HL-60 (cell line): ENCODE data around the gene VAX1.

ENCODE experiments used
- DNase-seq, 2 experiments: peaks; one replicate each; pipeline ENCODE4 v3.0.0-alpha.2; 2010 to 2020; ENCODE audit warnings: low read depth in 1 of 2, low spot score in 1 of 2
- H3K27ac ChIP-seq: fragments of 250-450 bp; sonication (Bioruptor Pico); replicated peaks from 2 replicates; pipeline ENCODE4 v1.5.1; 2020; ENCODE audit warnings: mild to moderate bottlenecking, moderate library complexity
- H3K27me3 ChIP-seq: fragments of 250-450 bp; sonication (Bioruptor Pico); 2 replicates; pipeline ENCODE4 v1.5.1; 2021; ENCODE audit warnings: mild to moderate bottlenecking, moderate library complexity; ENCODE audit not compliant: insufficient read depth, poor library complexity, severe bottlenecking
- H3K4me3 ChIP-seq: replicated peaks from 2 replicates; pipeline ENCODE4 v1.5.1; 2011; ENCODE audit warnings: mild to moderate bottlenecking, control low read depth, low read length; ENCODE audit not compliant: insufficient read depth
- GABPA ChIP-seq: IDR thresholded peaks from 2 replicates; pipeline ENCODE4 v1.6.1; 2012; ENCODE audit warnings: low read depth
- POLR2AphosphoS5 ChIP-seq: IDR thresholded peaks from 2 replicates; pipeline ENCODE4 v1.6.1; 2012; ENCODE audit warnings: low read depth
- SPI1 ChIP-seq: IDR thresholded peaks from 2 replicates; pipeline ENCODE4 v1.6.1; 2012; ENCODE audit warnings: low read depth, mild to moderate bottlenecking, borderline replicate concordance
- TF ChIP-seq, protein P1 (sequence below): IDR thresholded peaks from one replicate; pipeline ENCODE4 v1.5.1; 2011; ENCODE audit warnings: low read length, control low read depth, inconsistent platforms; ENCODE audit not compliant: insufficient read depth
- TF ChIP-seq, protein P2 (sequence below): IDR thresholded peaks from 2 replicates; pipeline ENCODE4 v1.6.1; 2012; ENCODE audit warnings: low read depth; ENCODE audit not compliant: insufficient replicate concordance

The VAX1 gene

DNA sequence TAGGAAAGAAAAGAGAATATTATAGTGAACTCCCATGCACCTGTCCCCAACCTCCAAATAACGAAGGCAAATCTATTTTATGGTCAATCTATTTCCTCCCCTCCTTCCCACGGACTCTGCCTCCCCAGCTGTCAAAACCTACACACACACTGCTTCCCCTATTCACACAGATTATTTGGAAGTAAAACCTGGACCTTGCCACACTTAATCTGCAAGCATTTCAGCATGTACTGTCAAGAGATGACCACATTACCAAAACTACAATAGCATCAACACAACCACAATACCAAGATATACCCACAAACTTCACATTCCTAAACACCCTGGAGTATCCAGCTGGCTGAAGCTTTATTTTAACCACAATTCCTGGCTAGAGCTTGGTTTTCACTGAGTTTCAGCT lies 31.4 kb upstream of the VAX1 start:
- no peak for DNase-seq
- Histone ChIP-seq H3K27me3 (peaks cover 69% of the 10 kb centered on the region), H3K27ac (no peak overlapping the region), H3K4me3 (no peak overlapping the region)
- TF ChIP-seq, protein P1, sequence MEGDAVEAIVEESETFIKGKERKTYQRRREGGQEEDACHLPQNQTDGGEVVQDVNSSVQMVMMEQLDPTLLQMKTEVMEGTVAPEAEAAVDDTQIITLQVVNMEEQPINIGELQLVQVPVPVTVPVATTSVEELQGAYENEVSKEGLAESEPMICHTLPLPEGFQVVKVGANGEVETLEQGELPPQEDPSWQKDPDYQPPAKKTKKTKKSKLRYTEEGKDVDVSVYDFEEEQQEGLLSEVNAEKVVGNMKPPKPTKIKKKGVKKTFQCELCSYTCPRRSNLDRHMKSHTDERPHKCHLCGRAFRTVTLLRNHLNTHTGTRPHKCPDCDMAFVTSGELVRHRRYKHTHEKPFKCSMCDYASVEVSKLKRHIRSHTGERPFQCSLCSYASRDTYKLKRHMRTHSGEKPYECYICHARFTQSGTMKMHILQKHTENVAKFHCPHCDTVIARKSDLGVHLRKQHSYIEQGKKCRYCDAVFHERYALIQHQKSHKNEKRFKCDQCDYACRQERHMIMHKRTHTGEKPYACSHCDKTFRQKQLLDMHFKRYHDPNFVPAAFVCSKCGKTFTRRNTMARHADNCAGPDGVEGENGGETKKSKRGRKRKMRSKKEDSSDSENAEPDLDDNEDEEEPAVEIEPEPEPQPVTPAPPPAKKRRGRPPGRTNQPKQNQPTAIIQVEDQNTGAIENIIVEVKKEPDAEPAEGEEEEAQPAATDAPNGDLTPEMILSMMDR, result no peak
- no peak for TF ChIP-seq GABPA
- no peak for TF ChIP-seq SPI1
- no peak for TF ChIP-seq POLR2AphosphoS5
- TF ChIP-seq, protein P2, sequence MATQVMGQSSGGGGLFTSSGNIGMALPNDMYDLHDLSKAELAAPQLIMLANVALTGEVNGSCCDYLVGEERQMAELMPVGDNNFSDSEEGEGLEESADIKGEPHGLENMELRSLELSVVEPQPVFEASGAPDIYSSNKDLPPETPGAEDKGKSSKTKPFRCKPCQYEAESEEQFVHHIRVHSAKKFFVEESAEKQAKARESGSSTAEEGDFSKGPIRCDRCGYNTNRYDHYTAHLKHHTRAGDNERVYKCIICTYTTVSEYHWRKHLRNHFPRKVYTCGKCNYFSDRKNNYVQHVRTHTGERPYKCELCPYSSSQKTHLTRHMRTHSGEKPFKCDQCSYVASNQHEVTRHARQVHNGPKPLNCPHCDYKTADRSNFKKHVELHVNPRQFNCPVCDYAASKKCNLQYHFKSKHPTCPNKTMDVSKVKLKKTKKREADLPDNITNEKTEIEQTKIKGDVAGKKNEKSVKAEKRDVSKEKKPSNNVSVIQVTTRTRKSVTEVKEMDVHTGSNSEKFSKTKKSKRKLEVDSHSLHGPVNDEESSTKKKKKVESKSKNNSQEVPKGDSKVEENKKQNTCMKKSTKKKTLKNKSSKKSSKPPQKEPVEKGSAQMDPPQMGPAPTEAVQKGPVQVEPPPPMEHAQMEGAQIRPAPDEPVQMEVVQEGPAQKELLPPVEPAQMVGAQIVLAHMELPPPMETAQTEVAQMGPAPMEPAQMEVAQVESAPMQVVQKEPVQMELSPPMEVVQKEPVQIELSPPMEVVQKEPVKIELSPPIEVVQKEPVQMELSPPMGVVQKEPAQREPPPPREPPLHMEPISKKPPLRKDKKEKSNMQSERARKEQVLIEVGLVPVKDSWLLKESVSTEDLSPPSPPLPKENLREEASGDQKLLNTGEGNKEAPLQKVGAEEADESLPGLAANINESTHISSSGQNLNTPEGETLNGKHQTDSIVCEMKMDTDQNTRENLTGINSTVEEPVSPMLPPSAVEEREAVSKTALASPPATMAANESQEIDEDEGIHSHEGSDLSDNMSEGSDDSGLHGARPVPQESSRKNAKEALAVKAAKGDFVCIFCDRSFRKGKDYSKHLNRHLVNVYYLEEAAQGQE, result no peak

DNA sequence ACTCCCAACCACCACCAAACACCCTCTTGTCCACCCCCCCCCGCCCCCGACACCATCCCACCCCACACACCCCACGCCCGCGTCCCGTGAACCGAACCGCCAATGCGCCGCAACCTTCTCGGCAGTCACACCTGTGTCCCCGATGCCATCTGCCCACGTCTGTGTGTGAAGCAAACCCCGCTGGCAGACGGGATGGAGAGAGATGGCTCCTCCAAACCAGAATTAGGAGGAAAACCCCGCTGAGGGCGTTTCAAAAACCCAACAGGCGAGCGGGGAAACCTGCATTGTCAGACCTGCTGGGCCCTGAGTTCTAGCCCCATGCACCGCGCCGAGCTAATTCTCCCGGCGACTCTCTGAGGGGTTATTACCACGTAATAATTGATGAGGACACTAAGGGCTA lies 30.7 kb upstream of the VAX1 start:
- no peak for DNase-seq

DNA sequence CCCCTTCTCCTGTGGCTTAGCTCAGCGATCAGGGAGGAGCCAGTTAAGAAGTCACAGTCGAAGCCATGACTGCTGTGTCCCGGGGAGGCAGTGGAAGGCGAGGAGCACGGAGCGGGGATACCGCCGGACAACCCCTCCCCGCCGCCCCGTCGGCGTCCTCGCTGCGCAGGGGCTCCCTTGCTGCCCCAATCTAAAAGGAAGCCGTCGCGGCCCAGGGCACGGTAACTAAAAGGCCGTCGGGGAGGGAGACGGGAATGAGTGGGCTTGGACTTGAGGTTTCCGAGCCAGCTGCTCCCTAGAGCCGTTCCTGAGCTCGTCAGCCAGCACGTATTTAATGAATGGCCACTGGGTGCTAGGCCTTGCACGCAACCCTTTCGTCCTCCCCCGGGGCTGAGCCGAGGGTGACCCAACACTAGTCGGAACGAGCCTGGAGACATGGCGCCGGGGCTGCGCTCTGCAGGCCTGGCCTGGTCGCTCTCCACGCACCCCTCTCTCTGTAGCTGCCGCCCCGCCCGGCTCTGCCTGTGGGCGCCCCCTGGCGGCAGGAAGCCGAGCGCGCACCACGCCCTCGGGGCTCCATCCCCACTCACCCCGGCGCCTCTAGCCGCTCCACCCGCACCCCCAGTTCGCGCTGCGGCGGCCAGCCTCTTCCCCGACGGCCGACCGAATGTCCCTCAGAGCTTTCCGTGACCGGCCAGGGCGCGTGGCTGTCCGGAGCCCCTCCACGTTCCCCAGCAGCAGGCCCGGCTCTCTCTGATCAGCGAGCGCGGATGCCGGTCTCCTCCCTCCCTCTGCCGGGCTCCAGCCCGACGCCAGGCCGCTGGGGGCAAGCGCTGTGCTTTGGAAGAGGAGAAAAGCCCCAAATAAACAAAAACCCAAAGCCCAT lies 30.0 kb upstream of the VAX1 start:
- no peak overlapping the region for H3K27ac ChIP-seq
- H3K4me3 ChIP-seq, result no peak overlapping the region
- DNase-seq, result peak in 1 of 2 experiments; percentile 40
- peaks cover 74% of the 10 kb centered on the region for H3K27me3 ChIP-seq
- no peak for TF ChIP-seq SPI1
- TF ChIP-seq, protein P1, result peak; percentile 63
- TF ChIP-seq POLR2AphosphoS5, result no peak

More for the DNA sequence above, 30.7 kb upstream of the VAX1 start:
- no peak overlapping the region for H3K27ac ChIP-seq
- H3K4me3 ChIP-seq, result no peak overlapping the region
- peaks cover 69% of the 10 kb centered on the region for H3K27me3 ChIP-seq
- TF ChIP-seq SPI1 (no peak), POLR2AphosphoS5 (no peak), GABPA (no peak)
- TF ChIP-seq, protein P1, result no peak
- TF ChIP-seq, protein P2, result no peak
